MM.1S (cell line): Measurements from ENCODE around the gene MAP3K19.

Experiments used
- CTCF ChIP-seq: fragments of 300-600 bp; sonication (generic); IDR thresholded peaks from 2 replicates; pipeline ENCODE4 v1.5.1; 2016; ENCODE audit warnings: antibody characterized with exemption, low read length, mixed read lengths
- EZH2 ChIP-seq: fragments of 300-600 bp; sonication (generic); optimal IDR thresholded peaks from 2 replicates; pipeline ENCODE3; 2017; ENCODE audit warnings: low read depth, mild to moderate bottlenecking, antibody characterized with exemption, low read length, mixed read lengths
- EZH2phosphoT487 ChIP-seq: fragments of 300-600 bp; sonication (generic); IDR thresholded peaks from 2 replicates; pipeline ENCODE4 v1.6.1; 2018; ENCODE audit warnings: antibody characterized with exemption, low read length

GRCh38 chr2:135021618-135022017 lies 25.6 kb downstream of the MAP3K19 start:
- TF ChIP-seq CTCF = no peak
- TF ChIP-seq EZH2phosphoT487 = no peak
- TF ChIP-seq EZH2 = no peak
